Sigmoid colon (tissue), 7 donors: ENCODE results near the gene FBXO7. TPM values are rescaled to one million over a fixed set of nuclear protein-coding genes. Genes with fewer than 3 reads are reported as not detected.

ENCODE experiments used
- DNase-seq: peaks from one replicate; pipeline ENCODE4 v3.0.0-alpha.2; 2019
- H3K27ac ChIP-seq, 4 donors: fragments of 200-600 bp; sonication (generic); one replicate each; pipeline ENCODE4 v1.5.1; 2016 to 2019; ENCODE audit warnings: mild to moderate bottlenecking in 1 of 4
- H3K27me3 ChIP-seq, 3 donors: fragments of 200-600 bp; sonication (generic); one replicate each; pipeline ENCODE4 v1.5.1; 2019; ENCODE audit warnings: mild to moderate bottlenecking in 1 of 3
- H3K36me3 ChIP-seq, 4 donors: fragments of 200-600 bp; sonication (generic); one replicate each; pipeline ENCODE4 v1.5.1; 2016 to 2019
- H3K4me1 ChIP-seq, 4 donors: fragments of 200-600 bp; sonication (generic); one replicate each; pipeline ENCODE4 v1.5.1; 2017 to 2019
- H3K4me3 ChIP-seq, 4 donors: fragments of 200-600 bp; sonication (generic); one replicate each; pipeline ENCODE4 v1.5.1; 2017 to 2019; ENCODE audit warnings: mild to moderate bottlenecking in 2 of 4, moderate library complexity in 1 of 4
- H3K9me3 ChIP-seq, 4 donors: fragments of 200-600 bp in 3 of 4; sonication (generic) in 3 of 4; one replicate each; pipeline versions ENCODE4 v1.5.1 to v1.6.1; 2013 to 2019
- EP300 ChIP-seq, 4 donors: sonication (generic); formaldehyde crosslinking; IDR thresholded peaks; one replicate each; pipeline ENCODE4 v1.6.1; 2017; ENCODE audit warnings: antibody characterized with exemption in 4 of 4
- POLR2A ChIP-seq, 2 donors: fragments of 450-650 bp; IDR thresholded peaks; one replicate each; pipeline ENCODE4 v1.6.1; 2016; ENCODE audit warnings: antibody characterized with exemption in 2 of 2, mild to moderate bottlenecking in 2 of 2, moderate library complexity in 2 of 2
- POLR2AphosphoS5 ChIP-seq, 4 donors: sonication (generic); formaldehyde crosslinking; IDR thresholded peaks; one replicate each; pipeline ENCODE4 v1.6.1; 2017; ENCODE audit warnings: antibody characterized with exemption in 4 of 4
- WGBS, 2 donors: extraction: QIAGEN DNeasy Blood & Tissue Kit; methylation state at CpG; one replicate each; pipeline ENCODE4 v1.1.7; 2013; 5-methylcytosine and 5-hydroxymethylcytosine counted together
- intact Hi-C: fragments of 100-400 bp; cut with DNase I; formaldehyde crosslinking; loops from one replicate; pipeline ENCODE4 v1.15.1; 2023
- polyA plus RNA-seq, 3 donors: library from polyadenylated mRNA; stranded (reverse); fragments of 200-250 nt; gene quantifications; one replicate each; pipeline ENCODE4 v1.2.3, GENCODE V29; 2013
- total RNA-seq, 4 donors: library from RNA; depleted of rRNA; stranded (reverse); fragments of >200 nt; gene quantifications; one replicate each; pipeline ENCODE4 v1.1.0, GENCODE V29; 2016
- TF ChIP-seq, protein P1 (sequence below), 4 experiments: fragments of 450-650 bp in 3 of 4; fragments of 200-600 bp in 1 of 4; IDR thresholded peaks; one replicate each; pipeline ENCODE4 v1.5.1; 2016 to 2019; ENCODE audit warnings: antibody characterized with exemption in 4 of 4, mild to moderate bottlenecking in 3 of 4, moderate library complexity in 2 of 4
- donor health status: healthy with polysubstance abuse.
- donor health status: Bipolar disorder and iron deficiency.
- donor health status: healthy.

Gene FBXO7
- total and polyA plus RNA-seq, 7 donors = 60.6 to 83.6 (median 79.8) TPM

- no peaks in the 10 kb centered on the region for H3K9me3 ChIP-seq
- DNase-seq = no peak
- H3K27ac ChIP-seq = no peak overlapping the region
- peaks cover 0 to 6% (median 2%) of the 10 kb centered on the region in 4 donors for H3K4me1 ChIP-seq
- no peak overlapping the region for H3K4me3 ChIP-seq
- TF ChIP-seq, protein P1, sequence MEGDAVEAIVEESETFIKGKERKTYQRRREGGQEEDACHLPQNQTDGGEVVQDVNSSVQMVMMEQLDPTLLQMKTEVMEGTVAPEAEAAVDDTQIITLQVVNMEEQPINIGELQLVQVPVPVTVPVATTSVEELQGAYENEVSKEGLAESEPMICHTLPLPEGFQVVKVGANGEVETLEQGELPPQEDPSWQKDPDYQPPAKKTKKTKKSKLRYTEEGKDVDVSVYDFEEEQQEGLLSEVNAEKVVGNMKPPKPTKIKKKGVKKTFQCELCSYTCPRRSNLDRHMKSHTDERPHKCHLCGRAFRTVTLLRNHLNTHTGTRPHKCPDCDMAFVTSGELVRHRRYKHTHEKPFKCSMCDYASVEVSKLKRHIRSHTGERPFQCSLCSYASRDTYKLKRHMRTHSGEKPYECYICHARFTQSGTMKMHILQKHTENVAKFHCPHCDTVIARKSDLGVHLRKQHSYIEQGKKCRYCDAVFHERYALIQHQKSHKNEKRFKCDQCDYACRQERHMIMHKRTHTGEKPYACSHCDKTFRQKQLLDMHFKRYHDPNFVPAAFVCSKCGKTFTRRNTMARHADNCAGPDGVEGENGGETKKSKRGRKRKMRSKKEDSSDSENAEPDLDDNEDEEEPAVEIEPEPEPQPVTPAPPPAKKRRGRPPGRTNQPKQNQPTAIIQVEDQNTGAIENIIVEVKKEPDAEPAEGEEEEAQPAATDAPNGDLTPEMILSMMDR (IDR thresholded peaks at IDR 0.05) = no peak
- TF ChIP-seq EP300 (IDR thresholded peaks at IDR 0.05) (no peak), POLR2AphosphoS5 (IDR thresholded peaks at IDR 0.05) (no peak), POLR2A (IDR thresholded peaks at IDR 0.05) (no peak)
- H3K36me3 ChIP-seq = peaks cover 15 to 99% (median 34%) of the 10 kb centered on the region in 4 donors
- H3K27me3 ChIP-seq = no peaks in the 10 kb centered on the region
- 94 to 95% methylated on average over 6 of the region's 6 CpGs for WGBS, 2 donors
- intact Hi-C loops = no loop called here
These were observed 15.7 kb downstream of the FBXO7 start for GRCh38 chr22:32490279-32490678.

- intact Hi-C loops = no loop called here
- H3K36me3 ChIP-seq = peaks cover 17 to 99% (median 39%) of the 10 kb centered on the region in 4 donors
- H3K4me1 ChIP-seq = peaks cover 0 to under 1% (median 0%) of the 10 kb centered on the region in 4 donors
- no peak for DNase-seq
- WGBS, 2 donors = 75 to 87% methylated on average over 2 of the region's 2 CpGs
- TF ChIP-seq, protein P1 (IDR thresholded peaks at IDR 0.05) = no peak
- TF ChIP-seq EP300 (IDR thresholded peaks at IDR 0.05) (no peak), POLR2AphosphoS5 (IDR thresholded peaks at IDR 0.05) (no peak), POLR2A (IDR thresholded peaks at IDR 0.05) (no peak)
- no peaks in the 10 kb centered on the region for H3K9me3 ChIP-seq
- H3K4me3 ChIP-seq = no peak overlapping the region
- no peak overlapping the region for H3K27ac ChIP-seq
- no peaks in the 10 kb centered on the region for H3K27me3 ChIP-seq
These were observed 17.5 kb downstream of the FBXO7 start for GRCh38 chr22:32492111-32492510.

DNA sequence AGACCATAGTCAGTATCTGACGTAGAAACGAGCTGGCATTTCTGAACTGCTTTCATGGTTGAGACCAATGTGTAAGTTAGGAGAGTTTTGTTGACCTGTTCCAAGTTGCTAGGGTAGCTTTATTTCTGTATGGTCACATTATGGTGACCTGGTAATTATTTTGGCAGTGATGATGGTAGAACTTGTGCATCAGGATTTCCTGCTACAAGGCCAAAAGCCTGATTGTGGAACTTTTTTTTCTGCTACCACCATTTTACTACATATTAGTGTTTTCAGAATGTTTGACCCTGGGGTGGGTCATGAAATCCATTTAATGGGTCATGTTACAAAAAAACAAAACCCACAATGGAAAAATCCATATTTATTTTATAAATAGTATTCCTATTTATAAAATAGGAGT is 18.9 kb downstream of the FBXO7 start:
- Histone ChIP-seq H3K9me3 (no peaks in the 10 kb centered on the region), H3K27me3 (no peaks in the 10 kb centered on the region), H3K36me3 (peaks cover 31 to 100% (median 51%) of the 10 kb centered on the region in 4 donors), H3K4me1 (no peaks in the 10 kb centered on the region), H3K27ac (no peak overlapping the region), H3K4me3 (no peak overlapping the region)
- DNase-seq = no peak
- intact Hi-C loops = no loop called here
- 96% methylated on average over 2 of the region's 2 CpGs for WGBS, 2 donors
- no peak for TF ChIP-seq POLR2A (IDR thresholded peaks at IDR 0.05)

GRCh38 chr22:32494971-32495370 is 20.4 kb downstream of the FBXO7 start:
- WGBS, 2 donors = 78 to 97% methylated on average over 4 of the region's 4 CpGs
- H3K4me1 ChIP-seq = no peaks in the 10 kb centered on the region
- no peak overlapping the region for H3K4me3 ChIP-seq
- no peaks in the 10 kb centered on the region for H3K27me3 ChIP-seq
- H3K9me3 ChIP-seq = no peaks in the 10 kb centered on the region
- intact Hi-C loops = no loop called here
- no peak for DNase-seq
- no peak for TF ChIP-seq POLR2A (IDR thresholded peaks at IDR 0.05)
- TF ChIP-seq, protein P1 (IDR thresholded peaks at IDR 0.05) = no peak
- no peak for TF ChIP-seq EP300 (IDR thresholded peaks at IDR 0.05)
- TF ChIP-seq POLR2AphosphoS5 (IDR thresholded peaks at IDR 0.05) = no peak
- peaks cover 32 to 100% (median 52%) of the 10 kb centered on the region in 4 donors for H3K36me3 ChIP-seq
- H3K27ac ChIP-seq = no peak overlapping the region

- DNase-seq = no peak
- intact Hi-C loops = no loop called here
- H3K27ac ChIP-seq = no peak overlapping the region
- peaks cover 24 to 53% (median 35%) of the 10 kb centered on the region in 4 donors for H3K36me3 ChIP-seq
- no peak for TF ChIP-seq EP300 (IDR thresholded peaks at IDR 0.05)
- no peak for TF ChIP-seq POLR2A (IDR thresholded peaks at IDR 0.05)
- TF ChIP-seq, protein P1 (IDR thresholded peaks at IDR 0.05) = no peak
- no peak for TF ChIP-seq POLR2AphosphoS5 (IDR thresholded peaks at IDR 0.05)
- H3K27me3 ChIP-seq = no peaks in the 10 kb centered on the region
- no peaks in the 10 kb centered on the region for H3K4me1 ChIP-seq
- 68 to 83% methylated on average over 3 of the region's 3 CpGs for WGBS, 2 donors
- H3K9me3 ChIP-seq = no peaks in the 10 kb centered on the region
- no peak overlapping the region for H3K4me3 ChIP-seq
These were observed 25.1 kb downstream of the FBXO7 start for GRCh38 chr22:32499666-32500065.
